ENCODE measurements around the gene PARP12.

Gene PARP12

DNA sequence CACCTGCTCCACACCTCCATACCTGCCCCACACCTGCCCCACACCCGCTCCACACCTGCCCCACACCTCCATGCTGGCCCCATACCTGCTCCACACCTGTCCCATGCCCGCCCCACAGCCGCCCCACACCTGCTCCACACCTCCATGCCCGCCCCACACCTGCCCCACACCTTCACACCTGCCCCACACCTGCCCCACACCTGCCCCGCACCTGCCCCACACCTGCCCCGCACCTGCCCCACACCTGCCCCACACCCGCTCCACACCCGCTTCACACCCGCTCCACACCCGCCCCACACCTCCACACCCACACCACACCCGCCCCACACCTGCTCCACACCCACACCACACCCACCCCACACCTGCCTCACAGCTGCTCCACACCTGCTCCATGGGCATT, 53.0 kb downstream of the PARP12 start:
- no peak for DNase-seq

DNA sequence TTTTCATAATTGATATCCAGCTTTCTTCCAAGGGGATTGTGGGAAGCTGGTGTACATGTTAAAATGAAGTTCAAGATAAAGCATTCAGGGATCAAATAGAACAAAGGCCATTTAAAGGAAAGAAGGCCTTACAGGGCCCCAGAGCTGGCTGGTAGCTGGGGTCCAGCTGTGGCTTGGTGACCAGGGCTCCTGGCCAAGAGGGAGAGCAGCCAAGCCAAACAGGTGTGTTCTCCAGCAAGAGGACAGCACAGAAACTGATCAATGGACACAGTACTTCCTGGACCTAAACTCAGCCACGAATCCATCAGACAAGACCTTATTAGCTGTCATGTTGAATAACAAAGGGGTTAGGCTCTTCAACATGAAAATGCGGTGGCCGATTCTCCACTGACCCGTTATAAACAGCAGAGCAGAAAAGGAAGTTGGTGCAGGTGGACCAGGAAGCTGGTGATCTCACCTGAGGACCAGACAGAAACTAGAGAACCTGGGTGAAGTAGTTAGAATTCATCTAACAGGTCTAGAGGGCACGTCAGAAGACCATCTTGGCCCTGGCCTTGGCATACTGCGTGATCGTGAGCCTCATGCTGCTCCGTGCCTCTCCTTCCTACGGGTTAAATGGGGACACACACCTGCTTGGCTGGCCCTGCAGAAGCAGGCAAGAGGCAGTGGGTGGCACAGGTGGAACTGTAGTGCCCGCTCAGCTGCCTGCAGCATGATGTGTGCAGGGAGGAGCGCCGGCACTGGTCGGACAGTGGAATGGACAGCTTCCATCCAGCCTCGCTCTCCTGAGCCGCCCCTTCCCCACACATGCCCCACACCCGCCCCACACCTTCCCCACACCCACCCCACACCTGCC, 53.8 kb downstream of the PARP12 start:
- no peak for DNase-seq

DNA sequence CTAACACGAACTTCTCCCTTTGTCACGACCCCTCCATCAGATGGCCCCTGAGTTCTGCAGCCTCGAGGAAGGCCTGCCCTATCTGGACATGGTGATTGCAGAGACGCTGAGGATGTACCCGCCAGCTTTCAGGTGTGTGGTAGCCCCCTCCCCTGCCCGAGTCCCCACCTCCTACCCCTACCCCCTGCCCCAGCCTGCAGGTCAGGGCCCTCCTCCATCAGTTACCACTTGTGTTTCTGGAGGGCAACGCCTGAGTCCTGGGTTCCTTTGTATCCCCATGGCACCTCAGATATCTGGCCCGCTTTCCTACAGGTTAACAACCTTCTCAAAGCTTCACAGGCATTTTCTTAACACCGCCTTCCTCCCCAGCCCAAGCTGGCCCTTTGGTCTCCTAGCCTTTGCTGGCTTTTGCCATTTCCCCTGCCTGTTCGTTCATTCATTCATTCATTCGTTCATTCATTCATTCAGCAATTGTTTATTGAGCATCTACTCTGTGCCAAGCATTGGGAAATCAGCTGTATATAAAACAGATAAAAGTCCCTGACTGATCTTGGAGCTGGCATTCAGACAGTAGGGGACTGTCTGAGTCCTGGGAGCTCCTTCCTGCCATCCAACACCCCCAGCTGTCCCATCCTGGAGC, 55.6 kb downstream of the PARP12 start:
- DNase-seq: no peak

DNA sequence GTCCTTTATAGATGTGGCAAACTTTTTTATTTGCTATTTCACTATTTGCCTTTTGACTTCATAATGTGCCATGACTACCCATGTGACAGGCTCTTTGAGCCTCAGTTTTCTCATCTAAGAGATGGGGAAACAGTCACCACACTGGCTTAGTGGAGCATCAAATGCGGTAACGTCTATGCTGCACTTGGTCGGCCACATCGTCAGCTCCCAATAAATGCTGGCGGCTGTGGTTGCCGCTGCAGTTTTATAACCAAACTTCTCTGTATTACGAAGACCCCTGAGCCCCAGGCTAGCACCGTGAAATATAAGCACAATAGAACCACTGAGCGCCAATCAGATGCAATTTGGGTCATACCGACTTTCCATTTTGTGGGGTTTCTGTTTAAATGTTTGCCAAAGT, 56.2 kb downstream of the PARP12 start:
- no peak for DNase-seq

DNA sequence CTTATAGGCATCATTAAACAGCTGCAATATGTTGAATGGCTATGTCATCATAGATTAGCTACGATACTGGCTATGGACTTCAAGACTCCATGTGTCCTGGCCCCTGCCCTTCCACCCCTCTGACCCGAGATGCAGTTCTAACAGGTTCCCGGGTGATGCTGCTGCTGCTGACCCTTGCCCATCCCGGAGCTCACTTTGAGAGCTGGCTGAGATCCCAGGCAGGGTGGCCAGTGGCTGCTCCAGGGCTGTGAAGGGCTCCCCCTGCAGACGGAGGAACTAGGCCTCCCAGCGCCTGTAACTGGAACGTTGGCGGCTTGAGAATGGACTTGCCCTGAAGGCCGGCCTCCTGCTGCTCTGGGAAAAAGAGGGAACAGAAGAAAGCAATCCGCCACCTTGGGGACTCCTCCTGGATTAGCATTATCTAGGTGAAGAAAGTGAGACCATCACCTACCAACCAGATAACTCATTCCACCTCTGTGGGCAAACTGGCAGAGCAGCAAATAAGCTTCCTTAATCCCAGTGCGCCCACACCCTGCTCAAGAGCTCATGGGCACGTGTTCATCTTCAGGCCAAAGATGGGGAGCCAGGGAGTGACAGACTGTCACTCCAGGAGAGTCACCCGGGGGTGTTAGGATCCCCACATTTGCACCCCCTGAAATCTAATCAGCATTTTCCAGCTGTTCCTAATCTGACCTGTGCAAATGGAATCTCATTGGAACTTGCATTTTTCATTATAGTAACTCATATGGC, 56.8 kb downstream of the PARP12 start:
- no peak for DNase-seq

DNA sequence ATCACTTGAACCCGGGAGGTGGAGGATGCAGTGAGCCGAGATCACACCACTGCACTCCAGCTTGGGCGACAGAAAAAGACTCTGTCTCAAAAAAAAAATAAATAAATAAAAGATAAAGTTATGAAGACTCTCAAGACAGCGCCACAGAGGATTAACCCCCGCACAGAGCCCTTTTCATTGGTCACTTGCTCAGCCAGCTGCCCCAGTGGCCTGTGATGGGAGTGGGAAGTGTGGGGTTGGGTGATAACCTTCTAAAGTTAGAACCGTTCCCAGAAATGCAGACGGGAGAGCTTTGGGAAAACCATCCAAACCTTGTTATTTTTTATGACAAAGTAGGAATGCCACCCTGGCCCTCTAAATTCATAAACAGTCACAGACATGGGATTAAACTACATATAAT, 57.4 kb downstream of the PARP12 start:
- no peak for DNase-seq

GRCh38 chr7:140004672-140005071, 58.1 kb downstream of the PARP12 start:
- no peak for DNase-seq

DNA sequence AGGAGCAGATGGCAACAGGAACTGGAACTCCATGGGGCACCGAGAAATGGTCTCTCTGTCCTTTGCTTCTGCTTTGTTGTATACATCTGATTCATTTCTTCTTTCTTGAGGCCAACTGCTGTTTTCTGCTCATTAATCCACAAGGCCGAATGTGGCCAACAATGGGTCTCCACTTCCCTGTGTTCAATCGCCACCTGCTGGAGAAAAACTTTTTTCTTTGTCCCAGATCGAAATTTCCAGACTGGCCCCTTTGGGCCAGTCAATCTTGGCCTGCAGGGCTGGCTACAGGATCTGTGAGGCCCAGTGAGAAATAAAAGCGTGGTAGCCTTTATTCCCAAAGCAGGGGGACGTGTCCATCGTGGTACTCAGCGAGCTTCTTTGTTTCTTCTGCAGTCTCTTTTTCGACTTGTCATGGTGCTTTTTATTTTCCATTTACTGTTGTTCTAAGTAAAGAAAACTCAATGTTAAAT, 58.8 kb downstream of the PARP12 start:
- DNase-seq: no peak

DNA sequence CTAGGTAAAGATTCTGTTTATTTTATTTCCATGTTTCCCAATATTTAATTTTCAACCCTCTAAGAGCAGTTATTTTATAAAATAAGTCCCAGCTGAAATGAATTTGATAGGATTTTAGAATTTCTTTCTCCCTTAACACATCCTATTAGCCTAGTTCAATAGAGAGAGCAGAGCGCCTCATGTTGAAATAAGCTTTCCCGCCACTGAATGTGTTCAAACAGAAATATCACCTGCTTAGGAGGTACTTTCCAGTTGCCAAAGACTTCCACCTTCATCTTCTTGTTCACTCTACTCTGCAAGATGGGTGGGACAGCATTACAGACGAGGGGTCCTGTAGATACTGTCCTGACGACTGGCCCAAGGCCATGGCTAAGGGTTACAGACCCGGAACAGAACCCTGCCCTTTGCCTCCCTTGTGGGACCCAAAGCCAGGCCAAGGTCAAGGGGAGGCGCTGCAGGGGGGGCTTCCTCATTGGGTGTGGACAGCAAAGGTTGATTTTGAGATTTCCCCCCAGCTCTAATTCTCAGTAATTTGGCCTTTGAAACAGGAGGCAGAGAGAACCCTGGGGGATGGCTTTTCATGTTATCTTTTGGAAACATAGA, 62.0 kb downstream of the PARP12 start:
- DNase-seq: no peak

- no peak for DNase-seq
Observed at GRCh38 chr7:139999516-139999915, 63.2 kb downstream of the PARP12 start.

DNA sequence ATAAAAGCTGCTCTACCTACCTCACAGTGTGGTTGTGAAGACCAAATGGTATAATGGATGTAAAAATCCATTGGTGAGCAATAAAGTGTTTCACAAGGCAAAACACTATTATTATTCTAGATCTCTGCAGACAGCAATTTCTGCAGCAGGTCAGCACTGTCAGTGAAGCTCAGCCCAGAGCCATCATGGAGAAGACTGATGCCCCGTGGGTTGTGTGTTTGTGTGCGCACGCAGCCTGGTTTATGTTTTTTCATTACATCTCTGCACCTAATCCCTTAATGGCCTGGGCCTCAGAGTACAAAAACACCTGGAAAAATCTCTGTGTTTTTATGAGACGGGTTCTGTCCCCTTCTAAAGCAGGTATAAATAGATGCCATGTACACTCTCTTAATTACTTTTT, 64.2 kb downstream of the PARP12 start:
- no peak for DNase-seq

- DNase-seq: no peak
Observed at GRCh38 chr7:139995017-139995915, 67.5 kb downstream of the PARP12 start.

DNA sequence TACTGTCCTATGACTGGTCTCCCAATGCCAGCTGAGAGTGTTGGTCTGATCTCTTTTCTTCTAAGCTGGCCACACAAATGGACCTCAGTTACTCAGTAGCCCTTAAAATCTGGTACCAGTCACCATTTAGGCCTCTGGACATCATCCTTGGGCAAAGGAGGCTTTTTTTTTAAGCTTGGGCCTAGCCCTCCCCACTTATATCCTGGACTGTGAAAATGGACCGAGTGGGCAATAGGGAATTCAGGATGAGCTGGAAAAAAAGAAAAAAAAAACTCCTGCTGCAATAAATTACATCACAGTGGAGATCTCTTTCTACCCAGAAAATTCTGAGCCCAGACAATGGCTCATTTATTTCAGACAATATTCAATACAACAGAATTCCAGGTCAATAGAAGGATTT, 68.4 kb downstream of the PARP12 start:
- no peak for DNase-seq

GRCh38 chr7:139993592-139993991, 69.2 kb downstream of the PARP12 start:
- DNase-seq: no peak

- no peak for DNase-seq
Observed at GRCh38 chr7:139993169-139993568, 69.6 kb downstream of the PARP12 start.

GRCh38 chr7:139992353-139993044, 70.3 kb downstream of the PARP12 start:
- DNase-seq: no peak

GRCh38 chr7:139991911-139992310, 70.8 kb downstream of the PARP12 start:
- DNase-seq: no peak

GRCh38 chr7:139991269-139991666, 71.5 kb downstream of the PARP12 start:
- DNase-seq: no peak

- DNase-seq: no peak
Observed at GRCh38 chr7:139990571-139991268, 72.0 kb downstream of the PARP12 start.

DNA sequence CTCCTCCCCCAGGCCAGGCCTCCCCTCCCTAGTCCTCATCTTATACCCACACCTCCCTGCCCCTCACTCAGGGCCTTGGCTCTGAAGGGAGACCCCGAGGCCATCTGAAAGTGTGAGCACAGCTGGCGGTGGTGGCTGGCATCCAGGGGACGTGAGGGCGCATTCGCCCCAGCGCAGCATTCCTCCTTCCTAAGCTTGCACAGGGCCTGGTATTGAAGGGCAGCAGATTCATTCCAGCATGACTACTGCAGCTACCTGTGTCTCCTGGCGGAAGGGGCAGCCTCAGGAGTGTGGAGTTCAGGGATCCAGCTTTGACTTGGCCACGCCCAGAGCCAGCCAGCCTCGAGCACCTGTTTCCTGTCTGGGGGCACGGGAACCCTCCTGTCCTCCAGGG, 72.6 kb downstream of the PARP12 start:
- DNase-seq: no peak
